Neural cell (in vitro differentiated cells): Measurements from ENCODE around the gene KRTAP10-1. TPM values are rescaled to one million over a fixed set of nuclear protein-coding genes. Genes with fewer than 3 reads are reported as not detected.

Experiments used
- H2AFZ ChIP-seq: fragments of 200-600, 300-800 bp; sonication (generic), shearing (Covaris generic); 2 replicates; pipeline ENCODE4 v1.6.0; 2014; ENCODE audit warnings: low read depth, mild to moderate bottlenecking, antibody characterized with exemption, low read length, moderate library complexity
- H3F3A ChIP-seq: fragments of 200-600 bp; shearing (Covaris generic); 2 replicates; pipeline ENCODE4 v1.6.1; 2016; ENCODE audit warnings: mild to moderate bottlenecking, moderate library complexity, mixed read lengths, antibody characterized with exemption, low read length; ENCODE audit not compliant: insufficient read depth, poor library complexity, severe bottlenecking
- H3K27ac ChIP-seq: fragments of 200-600, 300-800 bp; sonication (generic), shearing (Covaris generic); 2 replicates; pipeline ENCODE4 v1.5.1; 2014; ENCODE audit warnings: mild to moderate bottlenecking, low read length, moderate library complexity
- H3K27me3 ChIP-seq: fragments of 300-800, 200-600 bp; sonication (generic), shearing (Covaris generic); 2 replicates; pipeline ENCODE4 v1.6.0; 2014; ENCODE audit warnings: mild to moderate bottlenecking, low read depth, low read length, moderate library complexity; ENCODE audit not compliant: insufficient read depth
- H3K36me3 ChIP-seq: fragments of 300-800, 200-600 bp; sonication (generic), shearing (Covaris generic); 2 replicates; pipeline ENCODE4 v1.5.1; 2014; ENCODE audit warnings: mild to moderate bottlenecking, antibody characterized with exemption, low read length, moderate library complexity; ENCODE audit not compliant: insufficient read depth
- H3K4me2 ChIP-seq: fragments of 300-800, 200-600 bp; sonication (generic), shearing (Covaris generic); 2 replicates; pipeline ENCODE4 v1.6.0; 2014; ENCODE audit warnings: mild to moderate bottlenecking, low read length
- H3K4me3 ChIP-seq: fragments of 300-800, 200-600 bp; sonication (generic), shearing (Covaris generic); 2 replicates; pipeline ENCODE4 v1.5.1; 2014; ENCODE audit warnings: mild to moderate bottlenecking, low read length, moderate library complexity
- H3K79me2 ChIP-seq: fragments of 200-600 bp; shearing (Covaris generic); replicated peaks from 2 replicates; pipeline ENCODE4 v1.6.0; 2014; ENCODE audit warnings: mild to moderate bottlenecking, low read length, moderate library complexity; ENCODE audit not compliant: insufficient read depth
- H3K9ac ChIP-seq: fragments of 300-800, 200-600 bp; sonication (generic), shearing (Covaris generic); 2 replicates; pipeline ENCODE4 v1.6.1; 2016; ENCODE audit warnings: mild to moderate bottlenecking, low read length, mixed read lengths
- H3K9me2 ChIP-seq: fragments of 200-600 bp; shearing (Covaris generic); 2 replicates; pipeline ENCODE4 v1.6.1; 2016; ENCODE audit warnings: mild to moderate bottlenecking, low read length, mixed read lengths; ENCODE audit not compliant: insufficient read depth
- H3K9me3 ChIP-seq: fragments of 200-600, 300-800 bp; sonication (generic), shearing (Covaris generic); 2 replicates; pipeline ENCODE4 v1.6.1; 2016; ENCODE audit warnings: mild to moderate bottlenecking, mixed run types, low read length, moderate library complexity, mixed read lengths
- H4K20me1 ChIP-seq: fragments of 200-600 bp; shearing (Covaris generic); 2 replicates; pipeline ENCODE4 v1.6.1; 2016; ENCODE audit warnings: mild to moderate bottlenecking, mixed run types; ENCODE audit not compliant: insufficient read depth
- CTCF ChIP-seq: fragments of 450-650 bp; IDR thresholded peaks from 2 replicates; pipeline ENCODE4 v1.5.1; 2014; ENCODE audit warnings: antibody characterized with exemption, mild to moderate bottlenecking, moderate library complexity; ENCODE audit not compliant: poor library complexity, severe bottlenecking
- EP300 ChIP-seq: fragments of 450-650 bp; conservative IDR thresholded peaks from 2 replicates; pipeline ENCODE4 v1.6.1; 2014; ENCODE audit warnings: antibody characterized with exemption, mild to moderate bottlenecking, moderate library complexity; ENCODE audit not compliant: poor library complexity, severe bottlenecking
- EZH2 ChIP-seq: fragments of 200-600, 300-800 bp; shearing (Covaris generic), sonication (generic); IDR thresholded peaks from 2 replicates; pipeline ENCODE4 v1.6.1; 2014; ENCODE audit warnings: antibody characterized with exemption, low read length, borderline replicate concordance, mild to moderate bottlenecking; ENCODE audit not compliant: insufficient read depth, poor library complexity, severe bottlenecking
- MXI1 ChIP-seq: fragments of 450-650 bp; conservative IDR thresholded peaks from 2 replicates; pipeline ENCODE4 v1.6.1; 2014; ENCODE audit warnings: antibody characterized with exemption, mild to moderate bottlenecking; ENCODE audit not compliant: poor library complexity, severe bottlenecking
- POLR2AphosphoS5 ChIP-seq: IDR thresholded peaks from 2 replicates; pipeline ENCODE4 v1.6.1; 2012
- RAD21 ChIP-seq: fragments of 450-650 bp; conservative IDR thresholded peaks from 2 replicates; pipeline ENCODE4 v1.6.1; 2014; ENCODE audit warnings: antibody characterized with exemption, mild to moderate bottlenecking, moderate library complexity
- REST ChIP-seq: IDR thresholded peaks from 2 replicates; pipeline ENCODE4 v1.6.1; 2012; ENCODE audit warnings: borderline replicate concordance
- SMC3 ChIP-seq: fragments of 450-650 bp; conservative IDR thresholded peaks from 2 replicates; pipeline ENCODE4 v1.6.1; 2014; ENCODE audit warnings: antibody characterized with exemption, mild to moderate bottlenecking, moderate library complexity; ENCODE audit not compliant: poor library complexity
- TAF1 ChIP-seq: IDR thresholded peaks from 2 replicates; pipeline ENCODE4 v1.6.1; 2012; ENCODE audit warnings: low read depth
- polyA plus RNA-seq: library from polyadenylated mRNA; depleted of rRNA; stranded (reverse); fragments of >200 nt; gene quantifications from 2 replicates; pipeline ENCODE4 v1.2.3, GENCODE V29; 2014

Gene KRTAP10-1
- polyA plus RNA-seq, 1 donor from 2014 or later, result not detected

DNA sequence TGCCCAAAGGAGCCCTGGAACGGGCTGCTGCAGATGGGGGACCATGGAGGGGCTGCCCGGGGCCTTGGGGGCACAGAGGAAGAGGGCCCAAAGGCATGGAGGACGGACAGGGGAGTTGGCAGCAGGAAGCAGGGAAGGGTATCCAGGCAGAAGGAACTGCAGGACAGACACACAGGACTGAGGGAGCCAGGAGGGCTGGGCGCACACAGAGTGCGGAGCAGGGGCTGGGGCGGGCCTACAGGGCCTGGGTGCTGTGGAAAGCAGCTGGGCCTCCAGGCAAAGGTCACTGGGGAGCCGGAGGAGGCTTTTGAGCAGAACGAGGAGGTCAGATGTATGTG is 28.1 kb downstream of the KRTAP10-1 start:
- no peak overlapping the region for H3K4me3 ChIP-seq
- no peaks in the 10 kb centered on the region for H3K79me2 ChIP-seq
- H3K27me3 ChIP-seq, result no peaks in the 10 kb centered on the region
- no peak overlapping the region for H3K9ac ChIP-seq
- no peaks in the 10 kb centered on the region for H3K9me3 ChIP-seq
- H3F3A ChIP-seq, result no peaks in the 10 kb centered on the region
- H3K36me3 ChIP-seq, result no peaks in the 10 kb centered on the region
- H4K20me1 ChIP-seq, result no peaks in the 10 kb centered on the region
- H3K4me2 ChIP-seq, result no peak overlapping the region
- TF ChIP-seq SMC3 (no peak), CTCF (no peak), EP300 (no peak), REST (no peak), MXI1 (no peak), RAD21 (no peak), EZH2 (no peak), TAF1 (no peak), POLR2AphosphoS5 (no peak)
- H3K9me2 ChIP-seq, result no peaks in the 10 kb centered on the region
- no peak overlapping the region for H3K27ac ChIP-seq
- no peak overlapping the region for H2AFZ ChIP-seq

- H3K79me2 ChIP-seq, result no peaks in the 10 kb centered on the region
- no peak overlapping the region for H3K27ac ChIP-seq
- H3K27me3 ChIP-seq, result no peaks in the 10 kb centered on the region
- no peak overlapping the region for H3K9ac ChIP-seq
- no peaks in the 10 kb centered on the region for H3K9me2 ChIP-seq
- no peaks in the 10 kb centered on the region for H3K9me3 ChIP-seq
- no peaks in the 10 kb centered on the region for H3F3A ChIP-seq
- no peak for TF ChIP-seq MXI1
- no peak for TF ChIP-seq EP300
- no peak for TF ChIP-seq POLR2AphosphoS5
- no peak for TF ChIP-seq EZH2
- TF ChIP-seq REST, result no peak
- H3K4me2 ChIP-seq, result no peak overlapping the region
- no peak overlapping the region for H2AFZ ChIP-seq
- no peak overlapping the region for H3K4me3 ChIP-seq
- no peaks in the 10 kb centered on the region for H3K36me3 ChIP-seq
- H4K20me1 ChIP-seq, result no peaks in the 10 kb centered on the region
Observed at GRCh38 chr21:44511219-44511937, 28.6 kb downstream of the KRTAP10-1 start.
